Naive thymus-derived CD4-positive, alpha-beta T cell (primary cell): ENCODE results near the gene CNTLN. TPM values are rescaled to one million over a fixed set of nuclear protein-coding genes. Genes with fewer than 3 reads are reported as not detected.

ENCODE experiments used
- ATAC-seq: fragments of 150-1000 bp; cut with Tn5 transposase; 2 replicates; pipeline ENCODE4 v1.10.0; 2021; ENCODE audit warnings: mild to moderate bottlenecking, moderate library complexity
- CTCF ChIA-PET: fragments of 350-600 bp; sonication (Branson Sonifier 250); formaldehyde crosslinking; loops from one replicate; lab custom pipeline; 2021; ENCODE audit warnings: antibody characterized with exemption; lab: Charles Lee
- POLR2A ChIA-PET: fragments of 350-600 bp; sonication (Branson Sonifier 250); formaldehyde crosslinking; loops from one replicate; lab custom pipeline; 2021; ENCODE audit warnings: antibody characterized with exemption, inconsistent platforms; lab: Charles Lee
- DNase-seq, 9 donors: peaks; one replicate each; pipeline versions ENCODE4 v3.0.0 to v3.0.0-alpha.2; 2020 to 2022; ENCODE audit warnings: mixed read lengths in 1 of 9
- H3K27ac ChIP-seq: one replicate; pipeline ENCODE4 v1.7.0; 2013; ENCODE audit warnings: mild to moderate bottlenecking, low read depth, low read length, moderate library complexity
- H3K27me3 ChIP-seq, 2 donors: one replicate each; pipeline ENCODE4 v1.7.0; 2013; ENCODE audit warnings: low read length in 2 of 2, mild to moderate bottlenecking in 2 of 2, moderate library complexity in 2 of 2; ENCODE audit not compliant: control insufficient read depth in 2 of 2, insufficient read depth in 2 of 2
- H3K36me3 ChIP-seq, 3 experiments: 1 replicate in 2 of 3; 2 replicates in 1 of 3; pipeline ENCODE4 v1.7.0; 2013; ENCODE audit warnings: low read length in 3 of 3, mild to moderate bottlenecking in 3 of 3, moderate library complexity in 1 of 3; ENCODE audit not compliant: insufficient read depth in 3 of 3, control insufficient read depth in 2 of 3
- H3K4me1 ChIP-seq, 2 donors: one replicate each; pipeline ENCODE4 v1.7.0; 2013; ENCODE audit warnings: low read length in 2 of 2, mild to moderate bottlenecking in 2 of 2, moderate library complexity in 1 of 2; ENCODE audit not compliant: control insufficient read depth in 2 of 2, insufficient read depth in 2 of 2
- H3K4me3 ChIP-seq: 2 replicates; pipeline ENCODE4 v1.7.0; 2013; ENCODE audit warnings: mild to moderate bottlenecking, low read length
- H3K9me3 ChIP-seq, 3 experiments: 1 replicate in 2 of 3; 2 replicates in 1 of 3; pipeline ENCODE4 v1.7.0; 2013; ENCODE audit warnings: low read length in 3 of 3; ENCODE audit not compliant: control insufficient read depth in 2 of 3
- H3K27ac Mint-ChIP-seq, 9 donors: one replicate each; pipeline ENCODE4 v1.8.0; 2020 to 2022; ENCODE audit warnings: mixed read lengths in 9 of 9, mild to moderate bottlenecking in 8 of 9, moderate library complexity in 5 of 9, inconsistent platforms in 2 of 9
- H3K27me3 Mint-ChIP-seq, 5 donors: one replicate each; pipeline ENCODE4 v1.8.0; 2021 to 2022; ENCODE audit warnings: mixed read lengths in 5 of 5, mild to moderate bottlenecking in 1 of 5
- H3K36me3 Mint-ChIP-seq, 5 donors: one replicate each; pipeline ENCODE4 v1.8.0; 2020 to 2022; ENCODE audit warnings: mixed read lengths in 5 of 5, mild to moderate bottlenecking in 3 of 5, inconsistent platforms in 1 of 5
- H3K4me1 Mint-ChIP-seq, 7 donors: one replicate each; pipeline ENCODE4 v1.8.0; 2020 to 2022; ENCODE audit warnings: mixed read lengths in 7 of 7, mild to moderate bottlenecking in 3 of 7, inconsistent platforms in 1 of 7
- H3K4me3 Mint-ChIP-seq, 10 donors: one replicate each; pipeline ENCODE4 v1.8.0; 2020 to 2022; ENCODE audit warnings: mild to moderate bottlenecking in 10 of 10, mixed read lengths in 10 of 10, moderate library complexity in 6 of 10, inconsistent platforms in 2 of 10
- H3K9me3 Mint-ChIP-seq, 11 donors: one replicate each; pipeline ENCODE4 v1.8.0; 2020 to 2022; ENCODE audit warnings: mixed read lengths in 11 of 11, mild to moderate bottlenecking in 4 of 11, inconsistent platforms in 1 of 11, moderate library complexity in 1 of 11
- intact Hi-C, 2 donors: fragments of 100-400 bp; cut with micrococcal nuclease; formaldehyde crosslinking; loops; one replicate each; pipeline ENCODE4 v1.15.1; 2023
- polyA plus RNA-seq, 2 donors: library from polyadenylated mRNA; unstranded; fragments of 300-500 nt; fragmentation: Illumina TruSeq; gene quantifications; one replicate each; pipeline ENCODE4 v1.2.3, GENCODE V29; 2021
- total RNA-seq, 6 experiments: library from RNA in 5 of 6; stranded (reverse) in 5 of 6; gene quantifications; 1 replicate in 5 of 6; 2 replicates in 1 of 6; pipeline ENCODE4 v1.2.3 and lab custom pipeline; 2021 to 2026

Gene CNTLN
- total and polyA plus RNA-seq, 7 experiments from 2014 or later = 0.21 to 2.7 (median 1.0) TPM; not detected in 3

- no peaks in the 10 kb centered on the region for H3K9me3 ChIP-seq
- no peaks in the 10 kb centered on the region for H3K4me1 ChIP-seq
- DNase-seq = no peak
- H3K36me3 ChIP-seq = no peaks in the 10 kb centered on the region
- Mint-ChIP-seq H3K9me3 (peaks cover 0 to 13% (median 0%) of the 10 kb centered on the region in 11 donors), H3K36me3 (no peaks in the 10 kb centered on the region), H3K4me1 (no peaks in the 10 kb centered on the region), H3K27me3 (no peaks in the 10 kb centered on the region), H3K27ac (no peak overlapping the region), H3K4me3 (no peak overlapping the region)
- no peak overlapping the region for H3K4me3 ChIP-seq
- CTCF ChIA-PET = no interaction called here
- H3K27ac ChIP-seq = no peak overlapping the region
- POLR2A ChIA-PET = no interaction called here
- ATAC-seq = no peak
- no peaks in the 10 kb centered on the region for H3K27me3 ChIP-seq
- intact Hi-C loops = no loop called here
These were observed 280.1 kb downstream of the CNTLN start for GRCh38 chr9:17414986-17415385.

GRCh38 chr9:17422994-17423680 is 288.3 kb downstream of the CNTLN start:
- peaks cover 0 to 2% (median 0%) of the 10 kb centered on the region in 11 donors for H3K9me3 Mint-ChIP-seq

DNA sequence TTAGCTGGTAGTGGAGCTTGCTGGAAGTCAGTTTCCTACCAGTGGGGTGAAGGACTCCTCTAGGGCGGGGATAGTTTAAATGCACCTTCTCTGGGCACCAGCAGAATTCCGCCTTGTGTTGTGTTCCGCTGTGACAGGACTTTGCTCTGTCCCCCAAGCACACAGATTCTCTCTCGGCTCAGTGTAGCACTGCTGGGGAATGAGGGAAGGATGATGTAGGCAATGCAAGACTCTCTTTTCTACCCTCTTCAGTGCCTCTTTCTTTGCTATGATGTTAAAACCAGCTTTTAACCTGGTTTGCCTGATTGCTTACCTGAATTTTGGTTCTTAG is 288.8 kb downstream of the CNTLN start:
- H3K36me3 ChIP-seq = no peaks in the 10 kb centered on the region
- Mint-ChIP-seq H3K4me3 (no peak overlapping the region), H3K36me3 (no peaks in the 10 kb centered on the region), H3K27me3 (no peaks in the 10 kb centered on the region), H3K27ac (no peak overlapping the region), H3K4me1 (no peaks in the 10 kb centered on the region), H3K9me3 (peaks cover 0 to 2% (median 0%) of the 10 kb centered on the region in 11 donors)
- no peaks in the 10 kb centered on the region for H3K27me3 ChIP-seq
- no peaks in the 10 kb centered on the region for H3K4me1 ChIP-seq
- intact Hi-C loops = no loop called here
- no peaks in the 10 kb centered on the region for H3K9me3 ChIP-seq
- ChIA-PET POLR2A (no interaction called here), CTCF (no interaction called here)
- ATAC-seq (no peak), DNase-seq (no peak)
- no peak overlapping the region for H3K4me3 ChIP-seq
- H3K27ac ChIP-seq = no peak overlapping the region

More at GRCh38 chr9:17422994-17423680, 288.3 kb downstream of the CNTLN start:
- Histone ChIP-seq H3K27ac (no peak overlapping the region), H3K4me3 (no peak overlapping the region), H3K36me3 (no peaks in the 10 kb centered on the region), H3K27me3 (no peaks in the 10 kb centered on the region), H3K4me1 (no peaks in the 10 kb centered on the region), H3K9me3 (no peaks in the 10 kb centered on the region)
- Mint-ChIP-seq H3K4me3 (no peak overlapping the region), H3K36me3 (no peaks in the 10 kb centered on the region), H3K27ac (no peak overlapping the region), H3K4me1 (no peaks in the 10 kb centered on the region), H3K27me3 (no peaks in the 10 kb centered on the region)
- intact Hi-C loops = no loop called here
- no peak for ATAC-seq
- POLR2A ChIA-PET = no interaction called here
- DNase-seq = no peak
- CTCF ChIA-PET = no interaction called here

DNA sequence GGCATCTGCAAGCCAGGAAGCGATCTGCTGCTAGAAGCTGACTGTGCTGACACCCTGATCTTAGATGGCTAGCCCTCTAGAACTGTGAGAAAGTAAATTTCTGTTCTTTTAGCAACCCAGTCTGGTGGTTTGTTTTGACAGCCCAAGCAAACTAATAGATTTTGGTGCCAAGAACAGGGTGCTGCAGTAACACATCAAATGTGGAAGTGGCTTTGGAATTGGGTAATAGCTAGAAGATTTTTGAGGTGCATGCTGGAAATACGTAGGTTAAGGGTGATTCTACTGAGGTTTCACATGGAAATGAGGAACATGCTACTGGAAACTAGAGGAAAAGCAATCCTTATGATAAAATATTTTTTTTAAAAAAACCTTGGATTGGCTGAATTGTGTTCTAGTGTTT is 290.5 kb downstream of the CNTLN start:
- Histone ChIP-seq H3K36me3 (no peaks in the 10 kb centered on the region), H3K4me3 (no peak overlapping the region), H3K9me3 (no peaks in the 10 kb centered on the region), H3K27ac (no peak overlapping the region), H3K27me3 (no peaks in the 10 kb centered on the region), H3K4me1 (no peaks in the 10 kb centered on the region)
- Mint-ChIP-seq H3K36me3 (no peaks in the 10 kb centered on the region), H3K4me3 (no peak overlapping the region), H3K9me3 (peaks cover 0 to 2% (median 0%) of the 10 kb centered on the region in 11 donors), H3K27me3 (no peaks in the 10 kb centered on the region), H3K27ac (no peak overlapping the region), H3K4me1 (no peaks in the 10 kb centered on the region)
- POLR2A ChIA-PET = no interaction called here
- CTCF ChIA-PET = interaction anchor here (1.3 kb wide), 1 partner anchor 38 kb away, joined by 3 read pairs; no protein-coding TSS in a partner anchor
- DNase-seq = no peak
- ATAC-seq = no peak
- intact Hi-C loops = no loop called here

DNA sequence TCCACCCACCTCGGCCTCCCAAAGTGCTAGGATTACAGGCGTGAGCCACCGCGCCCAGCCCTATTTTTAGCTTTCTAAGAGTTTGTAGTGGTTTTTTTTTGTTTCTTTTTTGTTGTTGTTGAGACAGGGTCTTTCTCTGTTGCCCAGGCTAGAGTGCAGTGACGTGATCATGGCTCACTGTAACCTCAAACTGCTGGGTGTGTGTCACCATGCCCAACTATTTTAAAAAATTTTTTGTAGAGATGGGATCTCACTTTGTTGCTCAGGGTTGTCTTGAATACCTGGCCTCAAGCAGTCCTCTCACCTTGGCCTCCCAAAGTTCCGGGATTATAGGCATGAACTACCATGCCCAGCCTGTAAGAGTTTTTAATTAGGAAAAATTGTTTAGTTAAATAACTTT is 298.7 kb downstream of the CNTLN start:
- Histone ChIP-seq H3K4me1 (no peaks in the 10 kb centered on the region), H3K27me3 (no peaks in the 10 kb centered on the region), H3K4me3 (no peak overlapping the region), H3K9me3 (peaks cover 0 to 4% (median 0%) of the 10 kb centered on the region in 3 experiments), H3K27ac (no peak overlapping the region), H3K36me3 (no peaks in the 10 kb centered on the region)
- ChIA-PET POLR2A (no interaction called here), CTCF (no interaction called here)
- DNase-seq (no peak), ATAC-seq (no peak)
- H3K4me3 Mint-ChIP-seq = no peak overlapping the region
- no peaks in the 10 kb centered on the region for H3K4me1 Mint-ChIP-seq
- no peaks in the 10 kb centered on the region for H3K27me3 Mint-ChIP-seq
- H3K36me3 Mint-ChIP-seq = no peaks in the 10 kb centered on the region
- intact Hi-C loops = no loop called here
- H3K27ac Mint-ChIP-seq = no peak overlapping the region
- peaks cover 0 to 15% (median 3%) of the 10 kb centered on the region in 11 donors for H3K9me3 Mint-ChIP-seq

DNA sequence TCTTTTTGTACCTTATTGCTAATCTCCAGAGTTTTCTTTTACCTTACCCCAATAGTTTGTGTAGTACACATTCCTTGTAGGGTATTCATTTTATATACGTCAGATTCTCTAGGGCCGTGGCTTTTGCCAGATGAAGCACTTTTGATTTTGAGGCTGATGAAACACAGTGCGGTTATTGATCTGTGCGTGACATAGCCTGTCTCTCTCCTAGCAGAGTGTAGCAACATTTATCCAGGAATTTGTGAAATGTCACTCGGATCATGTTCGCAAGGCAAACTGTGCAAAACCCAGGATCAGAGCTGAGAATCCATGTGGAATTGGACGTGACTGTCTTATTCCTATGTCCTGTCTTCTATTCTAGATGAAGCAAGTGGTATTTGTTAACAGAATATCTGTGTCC is 302.0 kb downstream of the CNTLN start:
- Histone ChIP-seq H3K27me3 (no peaks in the 10 kb centered on the region), H3K27ac (no peak overlapping the region), H3K36me3 (no peaks in the 10 kb centered on the region), H3K4me3 (no peak overlapping the region), H3K4me1 (no peaks in the 10 kb centered on the region), H3K9me3 (peaks cover 0 to 6% (median 0%) of the 10 kb centered on the region in 3 experiments)
- no peaks in the 10 kb centered on the region for H3K4me1 Mint-ChIP-seq
- no peak for ATAC-seq
- H3K27me3 Mint-ChIP-seq = no peaks in the 10 kb centered on the region
- H3K36me3 Mint-ChIP-seq = peaks cover 0 to 3% (median 0%) of the 10 kb centered on the region in 5 donors
- CTCF ChIA-PET = no interaction called here
- no peak overlapping the region for H3K27ac Mint-ChIP-seq
- no peak overlapping the region for H3K4me3 Mint-ChIP-seq
- H3K9me3 Mint-ChIP-seq = peaks cover 0 to 31% (median 11%) of the 10 kb centered on the region in 11 donors
- intact Hi-C loops = no loop called here
- POLR2A ChIA-PET = no interaction called here
- no peak for DNase-seq

GRCh38 chr9:17437813-17438212 is 303.0 kb downstream of the CNTLN start:
- Histone ChIP-seq H3K27me3 (no peaks in the 10 kb centered on the region), H3K27ac (no peak overlapping the region), H3K36me3 (no peaks in the 10 kb centered on the region), H3K4me3 (no peak overlapping the region), H3K9me3 (peaks cover 0 to 6% (median 0%) of the 10 kb centered on the region in 3 experiments), H3K4me1 (no peaks in the 10 kb centered on the region)
- Mint-ChIP-seq H3K4me3 (no peak overlapping the region), H3K4me1 (no peaks in the 10 kb centered on the region), H3K27me3 (no peaks in the 10 kb centered on the region), H3K36me3 (peaks cover 0 to 3% (median 0%) of the 10 kb centered on the region in 5 donors), H3K27ac (no peak overlapping the region), H3K9me3 (peaks cover 0 to 29% (median 10%) of the 10 kb centered on the region in 11 donors)
- CTCF ChIA-PET = no interaction called here
- POLR2A ChIA-PET = no interaction called here
- DNase-seq (no peak), ATAC-seq (no peak)
- intact Hi-C loops = no loop called here
